Tibial nerve (tissue), 3 donors: ENCODE data around the gene AGPAT3.

Experiments
- CTCF ChIP-seq, 5 experiments: fragments of 200-600 bp in 3 of 5; fragments of 450-650 bp in 2 of 5; sonication (generic) in 3 of 5; IDR thresholded peaks; one replicate each; pipeline ENCODE4 v1.5.1; 2016 to 2019; ENCODE audit warnings: antibody characterized with exemption in 5 of 5, mild to moderate bottlenecking in 3 of 5, moderate library complexity in 2 of 5
- POLR2A ChIP-seq, 2 donors: fragments of 450-650 bp; IDR thresholded peaks; one replicate each; pipeline ENCODE4 v1.6.1; 2017; ENCODE audit warnings: antibody characterized with exemption in 2 of 2, mild to moderate bottlenecking in 2 of 2, moderate library complexity in 2 of 2

- no peak for TF ChIP-seq CTCF (IDR thresholded peaks at IDR 0.05)
- TF ChIP-seq POLR2A (IDR thresholded peaks at IDR 0.05): no peak
Observed at GRCh38 chr21:43820466-43820865, 44.6 kb upstream of the AGPAT3 start.
